Skeletal muscle satellite cell (primary cell): ENCODE data around the gene RYR3.

Experiments used
- H3K27me3 ChIP-seq: 2 replicates; pipeline ENCODE4 v1.7.0; 2013; ENCODE audit warnings: low read length; ENCODE audit not compliant: control insufficient read depth, insufficient read depth
- H3K36me3 ChIP-seq: 2 replicates; pipeline ENCODE4 v1.7.0; 2013; ENCODE audit warnings: mild to moderate bottlenecking, control low read depth, low read length; ENCODE audit not compliant: insufficient read depth
- H3K4me1 ChIP-seq: 2 replicates; pipeline ENCODE4 v1.7.0; 2013; ENCODE audit warnings: low read length; ENCODE audit not compliant: control insufficient read depth, insufficient read depth
- H3K4me2 ChIP-seq: 2 replicates; pipeline ENCODE4 v1.7.0; 2013; ENCODE audit warnings: mild to moderate bottlenecking, low read length
- H3K4me3 ChIP-seq: 2 replicates; pipeline ENCODE4 v1.7.0; 2013; ENCODE audit warnings: low read length
- H3K9ac ChIP-seq: 2 replicates; pipeline ENCODE4 v1.7.0; 2013; ENCODE audit warnings: mild to moderate bottlenecking, low read depth, low read length, moderate library complexity
- H3K9me3 ChIP-seq: replicated peaks from 2 replicates; pipeline ENCODE4 v1.7.0; 2013; ENCODE audit warnings: mild to moderate bottlenecking, control low read depth, low read length

Gene RYR3

GRCh38 chr15:33476908-33477307 is 166.1 kb downstream of the RYR3 start:
- Histone ChIP-seq H3K36me3 (no peaks in the 10 kb centered on the region), H3K9me3 (no peaks in the 10 kb centered on the region), H3K4me1 (no peaks in the 10 kb centered on the region), H3K4me2 (no peak overlapping the region), H3K27me3 (peaks cover 2% of the 10 kb centered on the region), H3K9ac (no peak overlapping the region), H3K4me3 (no peak overlapping the region)

- Histone ChIP-seq H3K4me2 (no peak overlapping the region), H3K36me3 (no peaks in the 10 kb centered on the region)
Observed at GRCh38 chr15:33489335-33489734, 178.6 kb downstream of the RYR3 start.

GRCh38 chr15:33490703-33491102 is 179.9 kb downstream of the RYR3 start:
- no peaks in the 10 kb centered on the region for H3K9me3 ChIP-seq
- H3K27me3 ChIP-seq, result peaks cover 28% of the 10 kb centered on the region
- no peak overlapping the region for H3K4me3 ChIP-seq
- H3K36me3 ChIP-seq, result no peaks in the 10 kb centered on the region
- no peaks in the 10 kb centered on the region for H3K4me1 ChIP-seq
- no peak overlapping the region for H3K4me2 ChIP-seq
- no peak overlapping the region for H3K9ac ChIP-seq

More at GRCh38 chr15:33489335-33489734, 178.6 kb downstream of the RYR3 start:
- Histone ChIP-seq H3K9ac (no peak overlapping the region), H3K4me3 (no peak overlapping the region), H3K9me3 (no peaks in the 10 kb centered on the region), H3K4me1 (no peaks in the 10 kb centered on the region), H3K27me3 (peaks cover 28% of the 10 kb centered on the region)

- H3K27me3 ChIP-seq, result peaks cover 26% of the 10 kb centered on the region
- no peaks in the 10 kb centered on the region for H3K9me3 ChIP-seq
- no peaks in the 10 kb centered on the region for H3K4me1 ChIP-seq
- no peak overlapping the region for H3K9ac ChIP-seq
- no peak overlapping the region for H3K4me2 ChIP-seq
- H3K36me3 ChIP-seq, result no peaks in the 10 kb centered on the region
- H3K4me3 ChIP-seq, result no peak overlapping the region
Observed at GRCh38 chr15:33492434-33493052, 181.8 kb downstream of the RYR3 start.

DNA sequence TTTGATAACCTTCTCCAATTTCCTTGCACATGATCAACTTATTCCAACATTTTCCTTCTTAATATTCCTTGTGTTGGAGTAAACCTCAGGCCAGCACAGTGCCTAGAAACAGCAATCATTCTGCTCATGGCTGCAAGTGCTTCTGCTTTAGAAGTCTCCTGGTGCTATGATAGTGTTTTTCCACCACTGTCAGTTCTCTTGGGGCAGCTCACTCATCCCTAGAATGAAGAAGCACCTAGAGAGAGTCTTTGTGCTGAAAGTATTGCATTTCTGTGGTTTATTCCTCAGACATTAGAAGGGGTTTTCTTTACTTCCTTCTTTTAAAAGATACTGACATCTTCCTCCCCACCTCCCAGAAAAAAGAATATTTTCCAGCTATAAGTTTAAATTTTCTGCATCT is 183.5 kb downstream of the RYR3 start:
- no peaks in the 10 kb centered on the region for H3K4me1 ChIP-seq
- H3K4me3 ChIP-seq, result no peak overlapping the region
- H3K27me3 ChIP-seq, result peaks cover 23% of the 10 kb centered on the region
- H3K9me3 ChIP-seq, result no peaks in the 10 kb centered on the region
- no peak overlapping the region for H3K9ac ChIP-seq
- H3K36me3 ChIP-seq, result no peaks in the 10 kb centered on the region
- no peak overlapping the region for H3K4me2 ChIP-seq

GRCh38 chr15:33500432-33501195 is 189.8 kb downstream of the RYR3 start:
- Histone ChIP-seq H3K27me3 (peaks cover 10% of the 10 kb centered on the region), H3K36me3 (no peaks in the 10 kb centered on the region), H3K9ac (no peak overlapping the region), H3K4me3 (no peak overlapping the region), H3K4me2 (no peak overlapping the region), H3K4me1 (no peaks in the 10 kb centered on the region), H3K9me3 (no peaks in the 10 kb centered on the region)

GRCh38 chr15:33503681-33504080 is 192.9 kb downstream of the RYR3 start:
- no peaks in the 10 kb centered on the region for H3K4me1 ChIP-seq
- no peak overlapping the region for H3K9ac ChIP-seq
- H3K4me2 ChIP-seq, result no peak overlapping the region
- peaks cover 10% of the 10 kb centered on the region for H3K27me3 ChIP-seq
- no peaks in the 10 kb centered on the region for H3K36me3 ChIP-seq
- no peaks in the 10 kb centered on the region for H3K9me3 ChIP-seq
- H3K4me3 ChIP-seq, result no peak overlapping the region

GRCh38 chr15:33506781-33507296 is 196.1 kb downstream of the RYR3 start:
- Histone ChIP-seq H3K4me3 (no peak overlapping the region), H3K27me3 (peaks cover 10% of the 10 kb centered on the region), H3K9me3 (no peaks in the 10 kb centered on the region), H3K9ac (no peak overlapping the region), H3K4me1 (no peaks in the 10 kb centered on the region), H3K36me3 (no peaks in the 10 kb centered on the region), H3K4me2 (no peak overlapping the region)

- Histone ChIP-seq H3K4me3 (no peak overlapping the region), H3K36me3 (no peaks in the 10 kb centered on the region)
Observed at GRCh38 chr15:33508703-33509102, 197.9 kb downstream of the RYR3 start.

GRCh38 chr15:33515121-33515520 is 204.4 kb downstream of the RYR3 start:
- no peak overlapping the region for H3K9ac ChIP-seq
- H3K27me3 ChIP-seq, result peaks cover 14% of the 10 kb centered on the region
- H3K4me1 ChIP-seq, result no peaks in the 10 kb centered on the region
- no peaks in the 10 kb centered on the region for H3K9me3 ChIP-seq
- H3K4me2 ChIP-seq, result no peak overlapping the region
- no peaks in the 10 kb centered on the region for H3K36me3 ChIP-seq
- no peak overlapping the region for H3K4me3 ChIP-seq

More at GRCh38 chr15:33508703-33509102, 197.9 kb downstream of the RYR3 start:
- Histone ChIP-seq H3K27me3 (peaks cover 10% of the 10 kb centered on the region), H3K4me2 (no peak overlapping the region), H3K4me1 (no peaks in the 10 kb centered on the region), H3K9ac (no peak overlapping the region), H3K9me3 (no peaks in the 10 kb centered on the region)

DNA sequence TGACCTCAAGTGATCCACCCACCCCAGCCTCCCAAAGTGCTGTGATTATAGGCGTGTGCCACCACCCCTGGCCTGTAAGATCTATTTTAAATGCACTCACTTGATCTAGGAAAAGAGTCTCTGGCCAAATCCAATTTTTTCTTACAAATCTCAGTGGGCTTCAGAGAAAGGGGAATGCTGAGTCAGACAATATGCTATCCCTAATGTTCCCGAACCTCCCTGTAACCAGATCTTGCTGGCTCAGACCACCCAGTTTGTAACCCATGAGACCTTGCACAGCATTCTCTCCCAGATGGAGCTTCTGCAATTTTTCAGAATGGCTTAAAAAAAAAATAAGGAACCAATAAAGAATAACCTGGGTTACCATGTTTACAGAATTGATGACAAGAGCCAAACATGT is 205.8 kb downstream of the RYR3 start:
- H3K4me3 ChIP-seq, result no peak overlapping the region
- H3K36me3 ChIP-seq, result no peaks in the 10 kb centered on the region
- no peak overlapping the region for H3K4me2 ChIP-seq
- peaks cover 12% of the 10 kb centered on the region for H3K27me3 ChIP-seq
- H3K4me1 ChIP-seq, result no peaks in the 10 kb centered on the region
- H3K9ac ChIP-seq, result no peak overlapping the region
- no peaks in the 10 kb centered on the region for H3K9me3 ChIP-seq

DNA sequence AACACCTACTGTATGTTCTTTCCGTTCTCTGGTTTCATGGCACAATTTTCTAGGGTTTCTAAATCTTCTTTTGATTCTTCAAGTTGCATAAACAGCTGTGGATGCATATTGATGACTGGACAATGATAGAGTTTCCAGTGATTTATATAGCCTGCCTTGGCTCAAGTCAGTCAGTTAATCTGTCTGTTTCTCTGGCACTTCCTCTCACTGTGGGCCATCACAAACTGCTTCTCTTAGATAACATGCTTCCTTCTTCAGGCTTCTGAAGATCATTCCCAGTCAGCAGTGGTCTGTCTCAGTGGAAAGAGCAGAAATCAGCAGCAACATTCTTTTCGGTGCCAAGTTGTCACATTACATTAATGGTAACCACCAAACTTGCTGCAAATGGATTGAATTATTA is 207.2 kb downstream of the RYR3 start:
- Histone ChIP-seq H3K27me3 (peaks cover 12% of the 10 kb centered on the region), H3K9ac (no peak overlapping the region), H3K36me3 (no peaks in the 10 kb centered on the region), H3K4me2 (no peak overlapping the region), H3K4me3 (no peak overlapping the region), H3K9me3 (no peaks in the 10 kb centered on the region), H3K4me1 (no peaks in the 10 kb centered on the region)
